GM23248 (cell line): ENCODE data around the gene KCTD5. TPM values are rescaled to one million over a fixed set of nuclear protein-coding genes. Genes with fewer than 3 reads are reported as not detected.

Experiments used
- DNase-seq: peaks from one replicate; pipeline ENCODE4 v3.0.0-alpha.2; 2015
- H2AFZ ChIP-seq: fragments of 200-600 bp; sonication (generic); 2 replicates; pipeline ENCODE4 v1.6.1; 2016; ENCODE audit warnings: antibody characterized with exemption
- H3F3A ChIP-seq: fragments of 200-600 bp; sonication (generic); 2 replicates; pipeline ENCODE4 v1.6.1; 2016; ENCODE audit warnings: mild to moderate bottlenecking, antibody characterized with exemption, mixed run types; ENCODE audit not compliant: insufficient read depth
- H3K27ac ChIP-seq: fragments of 200-600 bp; sonication (generic); 2 replicates; pipeline ENCODE4 v1.5.1; 2016; ENCODE audit warnings: mild to moderate bottlenecking
- H3K27me3 ChIP-seq: fragments of 200-600 bp; sonication (generic); replicated peaks from 2 replicates; pipeline ENCODE4 v1.6.1; 2016; ENCODE audit warnings: mild to moderate bottlenecking; ENCODE audit not compliant: insufficient read depth
- H3K36me3 ChIP-seq: fragments of 200-600 bp; sonication (generic); 2 replicates; pipeline ENCODE4 v1.6.1; 2016; ENCODE audit warnings: low read depth, mild to moderate bottlenecking
- H3K4me1 ChIP-seq: fragments of 200-600 bp; sonication (generic); 2 replicates; pipeline ENCODE4 v1.6.1; 2016; ENCODE audit warnings: mild to moderate bottlenecking; ENCODE audit not compliant: insufficient read depth
- H3K4me2 ChIP-seq: fragments of 200-600 bp; sonication (generic); one replicate; pipeline ENCODE4 v1.6.1; 2016; ENCODE audit warnings: mild to moderate bottlenecking; ENCODE audit not compliant: unreplicated experiment
- H3K4me3 ChIP-seq: fragments of 200-600 bp; sonication (generic); 2 replicates; pipeline ENCODE4 v1.5.1; 2016; ENCODE audit warnings: mild to moderate bottlenecking
- H3K79me2 ChIP-seq: fragments of 200-600 bp; sonication (generic); 2 replicates; pipeline ENCODE4 v1.6.1; 2016; ENCODE audit warnings: mild to moderate bottlenecking; ENCODE audit not compliant: insufficient read depth
- H3K9ac ChIP-seq: fragments of 200-600 bp; sonication (generic); 2 replicates; pipeline ENCODE4 v1.6.1; 2016; ENCODE audit warnings: mild to moderate bottlenecking
- H3K9me2 ChIP-seq: fragments of 200-600 bp; sonication (generic); 2 replicates; pipeline ENCODE4 v1.6.1; 2016; ENCODE audit warnings: mixed run types, mild to moderate bottlenecking, moderate library complexity; ENCODE audit not compliant: insufficient read depth
- H3K9me3 ChIP-seq: fragments of 200-600 bp; sonication (generic); one replicate; pipeline ENCODE4 v1.6.1; 2017; ENCODE audit warnings: low read depth
- H4K20me1 ChIP-seq: fragments of 200-600 bp; sonication (generic); 2 replicates; pipeline ENCODE4 v1.6.0; 2016; ENCODE audit not compliant: insufficient read depth
- EZH2 ChIP-seq: fragments of 200-600 bp; sonication (generic); IDR thresholded peaks from 2 replicates; pipeline ENCODE4 v1.6.1; 2018; ENCODE audit warnings: antibody characterized with exemption, mild to moderate bottlenecking; ENCODE audit not compliant: insufficient read depth, poor library complexity, severe bottlenecking
- EZH2phosphoT487 ChIP-seq: fragments of 200-600 bp; sonication (generic); IDR thresholded peaks from 2 replicates; pipeline ENCODE4 v1.6.1; 2018; ENCODE audit warnings: antibody characterized with exemption, moderate library complexity, mild to moderate bottlenecking, low read depth; ENCODE audit not compliant: insufficient read depth
- WGBS, 2 experiments: methylation state at CpG; one replicate each; pipeline ENCODE4 v1.1.6; 2015 to 2017; ENCODE audit warnings: low lambda C conversion rate in 2 of 2, low coverage in 1 of 2; ENCODE audit errors: missing lambda C conversion rate in 2 of 2; 5-methylcytosine and 5-hydroxymethylcytosine counted together
- in situ Hi-C: fragments of 300-500 bp; cut with MboI; formaldehyde crosslinking; loops from 2 replicates; pipeline ENCODE4 v1.15.0; 2020
- polyA plus RNA-seq: library from polyadenylated mRNA; unstranded; fragments of >200 nt; fragmentation: Nextera tagmentation; extraction: Ambion mirVana; gene quantifications from 2 replicates; pipeline ENCODE4 v1.2.1, GENCODE V29; 2016
- total RNA-seq: library from RNA; depleted of rRNA; stranded (reverse); fragments of >200 nt; shearing (Covaris generic); gene quantifications from 2 replicates; pipeline ENCODE4 v1.2.3, GENCODE V29; 2014

Gene KCTD5
- total and polyA plus RNA-seq, 2 experiments from 2014 or later: 33.2 to 38.3 TPM

DNA sequence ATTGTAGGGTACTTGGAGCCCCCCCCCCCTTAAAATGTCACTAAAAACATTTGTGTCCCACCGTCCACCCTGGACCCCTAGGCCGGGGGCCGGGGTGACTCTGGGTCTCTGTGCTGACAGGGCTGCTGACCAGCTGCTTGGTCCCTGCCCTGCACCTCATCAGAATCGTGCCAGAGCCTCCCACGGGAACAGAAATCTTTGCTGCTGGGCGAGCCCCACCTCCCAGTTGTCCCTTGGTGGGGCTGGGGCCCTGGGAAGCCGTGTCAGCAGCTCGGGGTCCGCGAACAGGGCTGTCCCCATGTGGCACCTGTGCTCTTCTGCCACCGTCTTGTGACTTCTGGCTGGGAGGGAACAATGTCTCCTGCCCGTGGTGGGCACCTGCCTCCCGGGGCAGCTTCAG is 18.5 kb downstream of the KCTD5 start:
- Histone ChIP-seq H3K27me3 (no peaks in the 10 kb centered on the region), H3F3A (no peaks in the 10 kb centered on the region), H3K9me2 (no peaks in the 10 kb centered on the region), H3K4me1 (no peaks in the 10 kb centered on the region), H4K20me1 (no peaks in the 10 kb centered on the region), H3K36me3 (no peaks in the 10 kb centered on the region), H3K27ac (no peak overlapping the region), H3K9me3 (no peaks in the 10 kb centered on the region), H3K4me3 (no peak overlapping the region), H3K9ac (no peak overlapping the region), H3K79me2 (peaks cover 3% of the 10 kb centered on the region; the same call in 1 of the 2 replicates), H3K4me2 (no peak overlapping the region), H2AFZ (no peak overlapping the region)
- in situ Hi-C loops: no loop called here
- WGBS, 2 experiments: 93 to 94% methylated on average over 13 of the region's 13 CpGs
- TF ChIP-seq EZH2phosphoT487 (no peak), EZH2 (no peak)
- DNase-seq: no peak

DNA sequence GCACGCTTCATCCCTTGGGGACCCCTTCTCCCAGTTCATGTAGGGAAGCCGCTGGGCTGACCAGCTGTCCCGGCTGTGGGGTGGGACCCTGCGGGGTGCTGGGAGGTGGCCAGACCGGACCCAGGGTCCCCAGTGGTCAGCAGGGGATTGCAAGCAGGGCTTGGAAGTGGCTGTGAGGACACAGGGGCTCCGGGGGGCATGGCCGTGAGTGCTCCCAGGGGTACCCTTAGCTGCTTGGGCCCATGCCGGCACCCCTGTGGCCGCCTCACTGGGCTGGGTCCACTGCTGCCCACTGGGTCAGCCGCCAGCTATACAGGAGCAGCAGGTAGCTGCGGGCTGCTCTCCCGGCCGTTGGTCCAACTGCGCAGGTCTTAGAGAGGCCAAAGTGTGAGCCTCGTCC is 18.9 kb downstream of the KCTD5 start:
- Histone ChIP-seq H3K4me2 (no peak overlapping the region), H2AFZ (no peak overlapping the region), H3K4me1 (no peaks in the 10 kb centered on the region), H3K9ac (no peak overlapping the region), H3K9me2 (no peaks in the 10 kb centered on the region), H3K27ac (no peak overlapping the region), H3K27me3 (no peaks in the 10 kb centered on the region), H4K20me1 (no peaks in the 10 kb centered on the region), H3K36me3 (no peaks in the 10 kb centered on the region), H3K4me3 (no peak overlapping the region), H3K9me3 (no peaks in the 10 kb centered on the region), H3K79me2 (peaks cover 3% of the 10 kb centered on the region; the same call in 1 of the 2 replicates), H3F3A (no peaks in the 10 kb centered on the region)
- TF ChIP-seq EZH2: no peak
- TF ChIP-seq EZH2phosphoT487: no peak
- in situ Hi-C loops: no loop called here
- 87 to 88% methylated on average over 13 to 15 of the region's 15 CpGs for WGBS, 2 experiments
- DNase-seq: no peak

DNA sequence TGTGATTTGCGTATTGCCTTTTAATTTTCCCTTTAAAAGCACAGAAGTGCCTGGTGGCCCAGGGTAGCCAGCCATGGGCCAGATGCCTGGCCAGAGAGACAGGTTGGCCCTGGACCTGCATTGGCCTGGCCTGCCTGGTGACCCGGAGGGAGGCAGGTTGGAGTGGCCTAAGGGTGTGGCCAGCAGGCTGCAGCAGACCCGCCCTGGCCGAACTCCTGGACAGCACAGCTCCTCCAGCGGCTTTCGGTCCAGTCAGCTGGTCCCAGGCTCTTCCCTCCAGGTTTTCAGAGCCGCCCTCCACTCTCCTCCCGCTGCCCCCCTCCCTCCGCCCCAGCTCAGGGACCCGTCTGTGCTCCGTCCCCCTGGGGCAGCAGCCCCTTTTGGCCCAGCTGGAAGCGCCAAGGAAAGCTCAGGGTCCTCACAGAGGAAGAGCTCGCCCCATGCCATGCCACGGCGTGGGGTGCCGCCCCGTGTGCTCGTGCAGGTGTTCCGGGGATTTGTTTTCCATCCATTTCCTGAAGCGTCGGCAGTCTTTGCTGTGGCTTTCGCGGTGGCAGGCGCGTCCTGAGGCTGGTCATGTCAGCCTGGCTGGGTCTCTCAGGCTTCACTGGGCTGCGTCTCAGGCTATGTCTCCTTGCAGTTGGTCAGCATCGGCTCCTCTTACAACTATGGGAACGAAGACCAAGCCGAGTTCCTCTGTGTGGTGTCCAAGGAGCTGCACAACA is 19.6 kb downstream of the KCTD5 start:
- Histone ChIP-seq H4K20me1 (no peaks in the 10 kb centered on the region), H3K4me3 (no peak overlapping the region), H3K9me3 (no peaks in the 10 kb centered on the region), H3K9ac (no peak overlapping the region), H3F3A (no peaks in the 10 kb centered on the region), H3K27me3 (no peaks in the 10 kb centered on the region), H3K27ac (no peak overlapping the region), H3K79me2 (peaks cover 3% of the 10 kb centered on the region; the same call in 1 of the 2 replicates), H3K4me1 (no peaks in the 10 kb centered on the region), H3K9me2 (no peaks in the 10 kb centered on the region), H3K4me2 (no peak overlapping the region), H3K36me3 (no peaks in the 10 kb centered on the region), H2AFZ (no peak overlapping the region)
- in situ Hi-C loops: no loop called here
- no peak for TF ChIP-seq EZH2phosphoT487
- no peak for TF ChIP-seq EZH2
- no peak for DNase-seq
- 96 to 97% methylated on average over 23 to 28 of the region's 29 CpGs for WGBS, 2 experiments

DNA sequence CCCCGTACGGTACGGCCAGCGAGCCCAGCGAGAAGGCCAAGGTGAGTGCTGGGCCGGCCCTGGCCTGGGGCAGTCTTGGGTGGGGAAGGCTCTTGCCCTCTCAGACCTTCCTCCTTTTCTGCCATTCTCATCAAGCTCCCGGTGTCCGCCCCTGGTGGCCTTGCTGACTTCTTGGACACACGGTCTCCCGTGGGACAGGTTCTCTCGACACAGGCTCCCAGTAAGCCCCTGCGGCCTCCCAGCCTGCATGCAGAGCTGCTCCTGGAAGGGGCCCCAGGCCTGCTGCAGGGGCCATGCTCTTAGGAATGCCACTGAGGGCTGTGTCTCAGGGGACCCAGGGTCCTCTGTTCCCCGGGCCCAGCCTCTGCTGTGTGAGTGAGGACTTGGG is 20.1 kb downstream of the KCTD5 start:
- 92 to 94% methylated on average over 13 of the region's 13 CpGs for WGBS, 2 experiments
- H3K9ac ChIP-seq: no peak overlapping the region
- H3K79me2 ChIP-seq: peaks cover 3% of the 10 kb centered on the region; the same call in 1 of the 2 replicates
- H2AFZ ChIP-seq: no peak overlapping the region
- no peaks in the 10 kb centered on the region for H3K9me2 ChIP-seq
- in situ Hi-C loops: no loop called here
- H3K9me3 ChIP-seq: no peaks in the 10 kb centered on the region
- no peaks in the 10 kb centered on the region for H3K27me3 ChIP-seq
- DNase-seq: no peak
- H3F3A ChIP-seq: no peaks in the 10 kb centered on the region
- TF ChIP-seq EZH2phosphoT487 (no peak), EZH2 (no peak)
- H3K4me3 ChIP-seq: no peak overlapping the region
- no peak overlapping the region for H3K27ac ChIP-seq
- no peak overlapping the region for H3K4me2 ChIP-seq
- H4K20me1 ChIP-seq: no peaks in the 10 kb centered on the region
- H3K36me3 ChIP-seq: no peaks in the 10 kb centered on the region
- H3K4me1 ChIP-seq: no peaks in the 10 kb centered on the region
